Brain microvascular endothelial cell (primary cell): Measurements from ENCODE around the gene ATXN7.

Experiments used
- DNase-seq: peaks from one replicate; pipeline ENCODE4 v3.0.0-alpha.2; 2020
- H3K27ac ChIP-seq: fragments of 250-450 bp; sonication (Bioruptor Pico); 2 replicates; pipeline ENCODE4 v1.5.1; 2020; ENCODE audit warnings: mild to moderate bottlenecking, moderate library complexity
- H3K27me3 ChIP-seq: fragments of 250-450 bp; sonication (Bioruptor Pico); replicated peaks from 2 replicates; pipeline ENCODE4 v1.5.1; 2020; ENCODE audit warnings: mild to moderate bottlenecking
- H3K36me3 ChIP-seq: fragments of 250-450 bp; sonication (Bioruptor Pico); replicated peaks from 2 replicates; pipeline ENCODE4 v1.5.1; 2020; ENCODE audit warnings: mild to moderate bottlenecking
- H3K4me3 ChIP-seq: 2 replicates; pipeline ENCODE4 v1.5.1; 2011; ENCODE audit warnings: low read depth, mild to moderate bottlenecking, control low read depth, low read length, moderate library complexity
- in situ Hi-C: cut with HindIII; loops from 2 replicates; pipeline ENCODE4 v1.10.0; 2017; ENCODE audit warnings: low sequenced_read_pairs, low pct_ligation_motif_present
- TF ChIP-seq, protein P1 (sequence below): IDR thresholded peaks from 2 replicates; pipeline ENCODE4 v1.5.1; 2011; ENCODE audit warnings: low read depth, mild to moderate bottlenecking, moderate library complexity, low read length, control low read depth, inconsistent platforms; ENCODE audit errors: missing control alignments

The ATXN7 gene

GRCh38 chr3:64048631-64049061 lies 185.0 kb downstream of the ATXN7 start:
- H3K4me3 ChIP-seq = no peak overlapping the region
- no peaks in the 10 kb centered on the region for H3K36me3 ChIP-seq
- H3K27me3 ChIP-seq = no peaks in the 10 kb centered on the region
- DNase-seq = no peak
- in situ Hi-C loops = no loop called here
- TF ChIP-seq, protein P1, sequence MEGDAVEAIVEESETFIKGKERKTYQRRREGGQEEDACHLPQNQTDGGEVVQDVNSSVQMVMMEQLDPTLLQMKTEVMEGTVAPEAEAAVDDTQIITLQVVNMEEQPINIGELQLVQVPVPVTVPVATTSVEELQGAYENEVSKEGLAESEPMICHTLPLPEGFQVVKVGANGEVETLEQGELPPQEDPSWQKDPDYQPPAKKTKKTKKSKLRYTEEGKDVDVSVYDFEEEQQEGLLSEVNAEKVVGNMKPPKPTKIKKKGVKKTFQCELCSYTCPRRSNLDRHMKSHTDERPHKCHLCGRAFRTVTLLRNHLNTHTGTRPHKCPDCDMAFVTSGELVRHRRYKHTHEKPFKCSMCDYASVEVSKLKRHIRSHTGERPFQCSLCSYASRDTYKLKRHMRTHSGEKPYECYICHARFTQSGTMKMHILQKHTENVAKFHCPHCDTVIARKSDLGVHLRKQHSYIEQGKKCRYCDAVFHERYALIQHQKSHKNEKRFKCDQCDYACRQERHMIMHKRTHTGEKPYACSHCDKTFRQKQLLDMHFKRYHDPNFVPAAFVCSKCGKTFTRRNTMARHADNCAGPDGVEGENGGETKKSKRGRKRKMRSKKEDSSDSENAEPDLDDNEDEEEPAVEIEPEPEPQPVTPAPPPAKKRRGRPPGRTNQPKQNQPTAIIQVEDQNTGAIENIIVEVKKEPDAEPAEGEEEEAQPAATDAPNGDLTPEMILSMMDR = no peak
- no peak overlapping the region for H3K27ac ChIP-seq

DNA sequence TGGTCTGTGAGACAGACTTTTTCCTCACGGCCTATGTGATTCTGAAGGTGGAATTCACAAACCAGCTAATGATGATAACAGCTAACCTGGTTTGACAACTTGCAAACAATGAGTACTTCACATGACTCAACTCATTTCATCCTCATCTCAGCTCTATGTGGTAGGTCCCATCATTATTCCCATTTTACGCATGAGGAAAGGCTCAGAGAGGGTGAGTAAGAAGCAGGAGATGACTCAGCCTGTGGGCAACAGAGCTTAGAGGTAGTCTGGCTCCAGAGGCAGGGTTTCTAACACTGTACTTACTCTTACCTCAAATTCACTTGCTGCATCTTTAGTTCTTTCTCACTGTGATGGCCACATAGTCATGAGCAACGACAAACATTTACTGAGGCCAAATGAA lies 185.5 kb downstream of the ATXN7 start:
- H3K36me3 ChIP-seq = no peaks in the 10 kb centered on the region
- TF ChIP-seq, protein P1 = no peak
- H3K4me3 ChIP-seq = no peak overlapping the region
- peak; percentile 31 for DNase-seq
- in situ Hi-C loops = no loop called here
- H3K27me3 ChIP-seq = no peaks in the 10 kb centered on the region
- H3K27ac ChIP-seq = no peak overlapping the region

DNA sequence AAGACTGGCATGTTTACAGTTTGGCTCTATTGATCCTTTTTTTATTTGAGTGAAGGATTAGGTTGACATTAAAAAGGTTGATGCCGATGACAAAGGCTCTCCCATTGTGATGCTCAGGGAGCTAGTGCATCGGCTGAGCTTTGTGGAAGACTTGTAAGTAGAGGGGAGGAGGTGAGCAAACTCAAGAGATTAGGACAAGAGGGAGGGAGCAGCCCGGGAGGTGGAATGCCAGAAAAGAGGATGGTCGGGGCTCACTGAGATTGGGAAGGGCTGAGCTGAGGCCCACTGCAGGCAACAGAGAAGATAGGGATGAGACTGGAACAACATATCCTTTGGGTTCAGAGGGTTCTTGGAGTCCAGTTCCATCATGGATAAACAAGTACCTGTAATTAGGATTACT lies 186.2 kb downstream of the ATXN7 start:
- DNase-seq = no peak
- Histone ChIP-seq H3K4me3 (no peak overlapping the region), H3K36me3 (no peaks in the 10 kb centered on the region), H3K27ac (no peak overlapping the region), H3K27me3 (no peaks in the 10 kb centered on the region)
- TF ChIP-seq, protein P1 = no peak
- in situ Hi-C loops = no loop called here
